ENCODE results near the gene CLEC1B. TPM values are rescaled to one million over a fixed set of nuclear protein-coding genes. Genes with fewer than 3 reads are reported as not detected.

Gene CLEC1B
- total RNA-seq, 4 donors from 2014 or later = not detected

DNA sequence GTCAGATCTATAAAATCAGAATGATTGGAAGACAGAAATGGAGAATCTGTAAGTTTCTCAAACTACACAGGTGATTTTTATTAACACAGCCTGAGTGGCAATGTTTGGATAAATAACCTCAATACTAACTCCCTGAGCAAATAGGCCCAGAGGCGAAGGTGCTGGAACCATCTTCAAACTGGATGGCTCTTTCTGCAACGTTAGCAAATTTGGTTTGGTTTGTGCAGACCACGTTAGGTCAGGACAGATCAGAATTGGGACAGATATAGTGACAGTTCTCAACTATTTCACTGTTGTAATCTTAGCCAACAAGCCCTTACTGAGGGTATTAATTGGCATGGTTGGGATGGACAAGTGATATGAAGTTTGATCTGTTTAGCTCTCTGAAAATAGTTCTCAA lies 22.4 kb upstream of the CLEC1B start:
- no peak overlapping the region for H3K4me3 ChIP-seq
- peaks cover 0 to 5% (median 0%) of the 10 kb centered on the region in 3 donors for H3K4me1 ChIP-seq
- no peaks in the 10 kb centered on the region for H3K36me3 ChIP-seq
- 87 to 88% methylated on average over 3 of the region's 3 CpGs for WGBS, 2 donors
- TF ChIP-seq POLR2A (IDR thresholded peaks at IDR 0.05) = no peak
- TF ChIP-seq, protein P1, sequence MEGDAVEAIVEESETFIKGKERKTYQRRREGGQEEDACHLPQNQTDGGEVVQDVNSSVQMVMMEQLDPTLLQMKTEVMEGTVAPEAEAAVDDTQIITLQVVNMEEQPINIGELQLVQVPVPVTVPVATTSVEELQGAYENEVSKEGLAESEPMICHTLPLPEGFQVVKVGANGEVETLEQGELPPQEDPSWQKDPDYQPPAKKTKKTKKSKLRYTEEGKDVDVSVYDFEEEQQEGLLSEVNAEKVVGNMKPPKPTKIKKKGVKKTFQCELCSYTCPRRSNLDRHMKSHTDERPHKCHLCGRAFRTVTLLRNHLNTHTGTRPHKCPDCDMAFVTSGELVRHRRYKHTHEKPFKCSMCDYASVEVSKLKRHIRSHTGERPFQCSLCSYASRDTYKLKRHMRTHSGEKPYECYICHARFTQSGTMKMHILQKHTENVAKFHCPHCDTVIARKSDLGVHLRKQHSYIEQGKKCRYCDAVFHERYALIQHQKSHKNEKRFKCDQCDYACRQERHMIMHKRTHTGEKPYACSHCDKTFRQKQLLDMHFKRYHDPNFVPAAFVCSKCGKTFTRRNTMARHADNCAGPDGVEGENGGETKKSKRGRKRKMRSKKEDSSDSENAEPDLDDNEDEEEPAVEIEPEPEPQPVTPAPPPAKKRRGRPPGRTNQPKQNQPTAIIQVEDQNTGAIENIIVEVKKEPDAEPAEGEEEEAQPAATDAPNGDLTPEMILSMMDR (IDR thresholded peaks at IDR 0.05) = no peak
- no peak for DNase-seq
- no peaks in the 10 kb centered on the region for H3K9me3 ChIP-seq
- H3K27me3 ChIP-seq = no peaks in the 10 kb centered on the region
- no peak overlapping the region for H3K27ac ChIP-seq
- intact Hi-C loops (cut with DNase I) = no loop called here

DNA sequence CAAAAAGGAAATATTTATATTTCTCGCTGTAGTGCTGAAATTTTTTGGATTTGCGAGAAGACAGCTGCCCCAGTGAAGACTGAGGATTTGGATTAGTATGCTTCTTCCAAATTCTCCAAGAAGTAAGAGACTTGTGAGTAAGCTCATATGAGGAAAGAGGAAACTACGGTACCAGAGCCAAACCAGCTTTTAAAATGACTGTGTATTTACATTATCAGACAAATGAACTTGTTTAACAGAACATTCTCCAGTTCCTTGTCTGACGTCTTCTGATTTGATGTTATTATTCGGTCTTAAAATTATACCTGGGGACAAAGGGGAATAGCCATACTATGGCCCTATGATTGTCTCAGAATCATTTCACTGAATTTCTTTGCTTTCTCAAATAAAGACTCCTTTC lies 19.5 kb upstream of the CLEC1B start:
- TF ChIP-seq, protein P1 (IDR thresholded peaks at IDR 0.05) = no peak
- TF ChIP-seq POLR2A (IDR thresholded peaks at IDR 0.05) = no peak
- H3K36me3 ChIP-seq = no peaks in the 10 kb centered on the region
- no peak for DNase-seq
- intact Hi-C loops (cut with DNase I) = no loop called here
- peaks cover 0 to 5% (median 0%) of the 10 kb centered on the region in 3 donors for H3K4me1 ChIP-seq
- no peaks in the 10 kb centered on the region for H3K9me3 ChIP-seq
- 47 to 55% methylated on average over 5 of the region's 5 CpGs for WGBS, 2 donors
- H3K27me3 ChIP-seq = no peaks in the 10 kb centered on the region
- H3K27ac ChIP-seq = no peak overlapping the region
- no peak overlapping the region for H3K4me3 ChIP-seq

DNA sequence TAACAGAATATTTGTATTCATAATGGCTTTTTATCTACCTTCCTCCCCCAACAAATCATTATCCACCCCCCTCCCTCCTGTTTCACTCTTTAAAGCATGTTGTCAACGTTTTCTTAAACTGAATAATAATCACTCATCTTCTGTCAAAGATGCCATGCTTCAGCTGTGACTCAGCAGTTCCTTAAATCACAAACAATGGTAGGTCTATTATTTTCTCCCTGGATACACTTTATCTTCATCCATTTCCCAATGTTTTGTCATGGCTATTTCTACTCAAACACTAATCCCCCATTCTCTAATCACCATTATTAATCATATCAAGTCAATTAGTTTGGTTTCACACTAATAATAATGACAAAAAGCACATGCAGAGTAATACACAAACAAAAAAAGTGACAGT lies 18.0 kb upstream of the CLEC1B start:
- Histone ChIP-seq H3K4me1 (peaks cover 0 to 5% (median 0%) of the 10 kb centered on the region in 3 donors), H3K27me3 (peaks cover 0 to 5% (median 0%) of the 10 kb centered on the region in 4 donors), H3K9me3 (no peaks in the 10 kb centered on the region), H3K36me3 (no peaks in the 10 kb centered on the region), H3K4me3 (no peak overlapping the region), H3K27ac (no peak overlapping the region)
- WGBS, 2 donors = 0 to 4% methylated on average over 1 of the region's 1 CpG
- no peak for DNase-seq
- no peak for TF ChIP-seq POLR2A (IDR thresholded peaks at IDR 0.05)
- TF ChIP-seq, protein P1 (IDR thresholded peaks at IDR 0.05) = no peak
- intact Hi-C loops (cut with DNase I) = no loop called here

DNA sequence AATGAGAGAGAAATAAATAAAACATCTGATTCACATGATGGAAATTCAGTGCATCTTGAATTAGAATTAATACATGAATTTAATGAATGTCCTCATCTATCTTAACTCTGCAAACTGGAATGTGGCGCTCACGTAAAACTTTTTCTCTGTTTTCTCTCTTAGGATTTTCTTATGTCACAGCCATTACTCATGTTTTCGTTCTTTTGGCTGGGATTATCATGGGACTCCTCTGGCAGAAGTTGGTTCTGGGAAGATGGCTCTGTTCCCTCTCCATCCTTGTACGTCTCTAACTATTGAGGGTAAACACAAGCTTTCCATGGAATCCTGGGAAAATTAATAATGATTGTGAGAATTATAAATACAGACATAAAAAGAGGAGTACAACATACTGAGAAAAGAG lies 16.5 kb upstream of the CLEC1B start:
- Histone ChIP-seq H3K27ac (no peak overlapping the region), H3K36me3 (no peaks in the 10 kb centered on the region), H3K9me3 (no peaks in the 10 kb centered on the region), H3K27me3 (peaks cover 0 to 5% (median 0%) of the 10 kb centered on the region in 4 donors), H3K4me1 (peaks cover 0 to 5% (median 0%) of the 10 kb centered on the region in 3 donors), H3K4me3 (no peak overlapping the region)
- no peak for DNase-seq
- 66 to 82% methylated on average over 4 of the region's 4 CpGs for WGBS, 2 donors
- no peak for TF ChIP-seq POLR2A (IDR thresholded peaks at IDR 0.05)
- TF ChIP-seq, protein P1 (IDR thresholded peaks at IDR 0.05) = no peak
- intact Hi-C loops (cut with DNase I) = no loop called here

DNA sequence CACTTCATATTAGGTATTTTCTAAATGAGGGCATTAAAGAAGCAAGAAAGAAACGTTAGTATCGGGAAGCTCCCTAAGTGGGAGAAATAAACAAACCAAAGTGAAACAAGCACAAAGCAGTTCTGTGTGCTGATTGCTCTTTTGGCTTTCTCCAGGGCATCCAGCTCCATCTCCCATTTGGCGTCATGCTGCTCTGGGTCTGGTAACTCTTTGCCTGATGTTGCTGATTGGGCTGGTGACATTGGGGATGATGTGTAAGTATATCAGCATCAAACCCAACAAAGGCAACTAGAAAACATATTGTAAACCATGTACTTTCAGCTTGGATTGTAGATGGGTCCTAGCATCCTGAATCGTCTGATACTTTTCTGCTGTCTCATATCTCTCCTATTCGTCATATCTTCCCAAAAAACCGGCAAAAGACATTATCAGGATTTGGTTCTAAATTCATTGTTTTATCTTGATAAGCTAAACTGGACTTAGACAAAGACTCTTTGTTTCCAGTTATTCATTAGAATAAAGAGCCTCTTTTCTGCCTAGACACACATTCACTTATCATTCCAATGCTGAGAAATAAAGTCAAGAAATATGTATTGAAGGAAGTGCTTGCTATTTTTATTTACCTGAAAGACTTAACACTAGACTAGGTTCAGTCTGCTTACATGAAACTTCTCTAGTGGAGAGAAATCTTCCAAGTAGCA lies 13.9 kb upstream of the CLEC1B start:
- H3K9me3 ChIP-seq = no peaks in the 10 kb centered on the region
- TF ChIP-seq, protein P1 (IDR thresholded peaks at IDR 0.05) = no peak
- TF ChIP-seq POLR2A (IDR thresholded peaks at IDR 0.05) = no peak
- WGBS, 2 donors = 72 to 78% methylated on average over 5 to 6 of the region's 6 CpGs
- H3K27me3 ChIP-seq = peaks cover 0 to 5% (median 0%) of the 10 kb centered on the region in 4 donors
- no peak overlapping the region for H3K27ac ChIP-seq
- no peak for DNase-seq
- H3K4me1 ChIP-seq = peaks cover 0 to 2% (median 0%) of the 10 kb centered on the region in 3 donors
- intact Hi-C loops (cut with DNase I) = no loop called here
- no peaks in the 10 kb centered on the region for H3K36me3 ChIP-seq
- no peak overlapping the region for H3K4me3 ChIP-seq

Measured in esophagus squamous epithelium (tissue), 5 donors.